Measurements from ENCODE around the gene AFF4. TPM values are rescaled to one million over a fixed set of nuclear protein-coding genes. Genes with fewer than 3 reads are reported as not detected.

The AFF4 gene
- total RNA-seq, 4 donors from 2014 or later = 36.7 to 153 (median 67.5) TPM

- Histone ChIP-seq H3K27ac (peak overlapping the region; percentile 83 to 93 (median 88)), H3K4me3 (peak overlapping the region; percentile 63 to 92 (median 85)), H3K36me3 (peaks cover 0 to 25% of the 10 kb centered on the region in 2 donors), H3K27me3 (no peaks in the 10 kb centered on the region), H3K9me3 (no peaks in the 10 kb centered on the region), H3K4me1 (peaks cover 27 to 31% of the 10 kb centered on the region in 2 donors)
- intact Hi-C loops (cut with DNase I; ENCODE audit: low total_unique reads) (loop anchor here (5.0 kb wide), 1 partner anchor 95 kb away; the partner anchor contains the start of gene AFF4), in situ Hi-C loops (cut with MboI; ENCODE audit: low sequenced_read_pairs in 4 of 4) (loop anchor here in 2 of 4 donors (25.0 kb wide), 1 partner anchor 480 kb away; no protein-coding TSS in a partner anchor)
- TF ChIP-seq POLR2A (IDR thresholded peaks at IDR 0.05) (no peak), CTCF (IDR thresholded peaks at IDR 0.05 in 4 of 5, conservative IDR thresholded peaks at IDR 0.05 in 1 of 5) (no peak)
- DNase-seq = no peak
- ATAC-seq = peak in 1 of 2 donors; percentile 9
Measured at GRCh38 chr5:132867046-132867451, 96.4 kb downstream of the AFF4 start.

GRCh38 chr5:132866342-132867045 lies 96.9 kb downstream of the AFF4 start, which contains the start of the genes GDF9 and UQCRQ:
GDF9 (minus strand) TSS chr5:132866469; CDS start chr5:132864533, 1,936 bp downstream.
UQCRQ (plus strand) TSS chr5:132866642; CDS start chr5:132866882, 240 bp downstream.
- Histone ChIP-seq H3K27me3 (no peaks in the 10 kb centered on the region), H3K36me3 (peaks cover 0 to 25% of the 10 kb centered on the region in 2 donors), H3K4me1 (peaks cover 27 to 31% of the 10 kb centered on the region in 2 donors), H3K27ac (peak within 1 kb of the TSS; percentile 83 to 93 (median 88)), H3K9me3 (no peaks in the 10 kb centered on the region), H3K4me3 (peak within 1 kb of the TSS; percentile 63 to 92 (median 85))
- intact Hi-C loops (cut with DNase I; ENCODE audit: low total_unique reads) (loop anchor here (1.0 to 5.0 kb wide), 3 partner anchors 36 to 186 kb away; partner anchors contain the start of genes AFF4, HSPA4 and SHROOM1), in situ Hi-C loops (cut with MboI; ENCODE audit: low sequenced_read_pairs in 4 of 4) (loop anchor here in 2 of 4 donors (25.0 kb wide), 1 partner anchor 479 kb away; no protein-coding TSS in a partner anchor)
- ATAC-seq = peak; percentile 99
- peak; percentile 95 to 96 for DNase-seq
- TF ChIP-seq POLR2A (IDR thresholded peaks at IDR 0.05) = peak; percentile 91 to 93
- no peak for TF ChIP-seq CTCF (IDR thresholded peaks at IDR 0.05 in 4 of 5, conservative IDR thresholded peaks at IDR 0.05 in 1 of 5)

GRCh38 chr5:132865668-132866341 lies 97.6 kb downstream of the AFF4 start:
- TF ChIP-seq POLR2A (IDR thresholded peaks at IDR 0.05) (no peak), CTCF (IDR thresholded peaks at IDR 0.05 in 4 of 5, conservative IDR thresholded peaks at IDR 0.05 in 1 of 5) (no peak)
- Histone ChIP-seq H3K36me3 (peaks cover 0 to 25% of the 10 kb centered on the region in 2 donors), H3K27me3 (no peaks in the 10 kb centered on the region), H3K27ac (peak overlapping the region; percentile 83 to 93 (median 88)), H3K9me3 (no peaks in the 10 kb centered on the region), H3K4me3 (peak overlapping the region; percentile 63 to 92 (median 85)), H3K4me1 (peaks cover 20 to 25% of the 10 kb centered on the region in 2 donors)
- intact Hi-C loops (cut with DNase I; ENCODE audit: low total_unique reads) = loop anchor here (1.0 to 5.0 kb wide), 3 partner anchors 36 to 186 kb away; partner anchors contain the start of genes AFF4, HSPA4 and SHROOM1
- in situ Hi-C loops (cut with MboI; ENCODE audit: low sequenced_read_pairs in 4 of 4) = loop anchor here in 2 of 4 donors (25.0 kb wide), 1 partner anchor 479 kb away; no protein-coding TSS in a partner anchor
- ATAC-seq = peak; percentile 28 to 30
- DNase-seq = no peak

- intact Hi-C loops (cut with DNase I; ENCODE audit: low total_unique reads) = no loop called here
- H3K9me3 ChIP-seq = no peaks in the 10 kb centered on the region
- H3K27me3 ChIP-seq = no peaks in the 10 kb centered on the region
- peaks cover 0 to 3% of the 10 kb centered on the region in 2 donors for H3K4me1 ChIP-seq
- H3K27ac ChIP-seq = no peak overlapping the region
- DNase-seq (no peak), ATAC-seq (no peak)
- in situ Hi-C loops (cut with MboI; ENCODE audit: low sequenced_read_pairs in 4 of 4) = loop anchor here in 2 of 4 donors (25.0 kb wide), 1 partner anchor 473 kb away; no protein-coding TSS in a partner anchor
- no peak for TF ChIP-seq POLR2A (IDR thresholded peaks at IDR 0.05)
- TF ChIP-seq CTCF (IDR thresholded peaks at IDR 0.05 in 4 of 5, conservative IDR thresholded peaks at IDR 0.05 in 1 of 5) = no peak
- no peaks in the 10 kb centered on the region for H3K36me3 ChIP-seq
- no peak overlapping the region for H3K4me3 ChIP-seq
Measured at GRCh38 chr5:132860742-132861141, 102.7 kb downstream of the AFF4 start.
